GM21423 (cell line): ENCODE data around the gene RCC2.

Experiments used
- ATAC-seq: cut with Tn5 transposase; IDR thresholded peaks from one replicate; pipeline ENCODE4 v1.9.1; 2021; ENCODE audit warnings: mild to moderate bottlenecking, moderate library complexity; ENCODE audit not compliant: unreplicated experiment

RCC2 gene

GRCh38 chr1:17447501-17447992, 8.1 kb upstream of the RCC2 start:
- ATAC-seq = no peak

- ATAC-seq = no peak
Observed at GRCh38 chr1:17442841-17443240, 3.4 kb upstream of the RCC2 start.

GRCh38 chr1:17441993-17442357, 2.5 kb upstream of the RCC2 start:
- no peak for ATAC-seq

GRCh38 chr1:17441265-17441992, 2.0 kb upstream of the RCC2 start:
- ATAC-seq = no peak

- ATAC-seq = no peak
Observed at GRCh38 chr1:17440827-17441168, 1.3 kb upstream of the RCC2 start.

GRCh38 chr1:17440074-17440826, 773 bp upstream of the RCC2 start:
- no peak for ATAC-seq

GRCh38 chr1:17438318-17439249, 893 bp downstream of the RCC2 start:
- ATAC-seq = peak; percentile 38

GRCh38 chr1:17437580-17438317, 1.7 kb downstream of the RCC2 start:
- peak; percentile 34 for ATAC-seq

- no peak for ATAC-seq
Observed at GRCh38 chr1:17437260-17437579, 2.3 kb downstream of the RCC2 start.

- ATAC-seq = no peak
Observed at GRCh38 chr1:17436380-17437174, 2.9 kb downstream of the RCC2 start.

GRCh38 chr1:17434601-17435000, 4.9 kb downstream of the RCC2 start:
- ATAC-seq = no peak

GRCh38 chr1:17434016-17434415, 5.5 kb downstream of the RCC2 start:
- no peak for ATAC-seq

- ATAC-seq = no peak
Observed at GRCh38 chr1:17433261-17433660, 6.2 kb downstream of the RCC2 start.

- no peak for ATAC-seq
Observed at GRCh38 chr1:17432412-17432811, 7.1 kb downstream of the RCC2 start.

- ATAC-seq = no peak
Observed at GRCh38 chr1:17429183-17429582, 10.3 kb downstream of the RCC2 start.

GRCh38 chr1:17427696-17428660, 11.5 kb downstream of the RCC2 start:
- ATAC-seq = no peak

- ATAC-seq = no peak
Observed at GRCh38 chr1:17425806-17426600, 13.5 kb downstream of the RCC2 start.

GRCh38 chr1:17423781-17424245, 15.7 kb downstream of the RCC2 start:
- ATAC-seq = no peak
